ENCODE data around the gene KCTD3. TPM values are rescaled to one million over a fixed set of nuclear protein-coding genes. Genes with fewer than 3 reads are reported as not detected.

Gene KCTD3
- total RNA-seq, 1 donor from 2014 or later: 25.3 TPM

DNA sequence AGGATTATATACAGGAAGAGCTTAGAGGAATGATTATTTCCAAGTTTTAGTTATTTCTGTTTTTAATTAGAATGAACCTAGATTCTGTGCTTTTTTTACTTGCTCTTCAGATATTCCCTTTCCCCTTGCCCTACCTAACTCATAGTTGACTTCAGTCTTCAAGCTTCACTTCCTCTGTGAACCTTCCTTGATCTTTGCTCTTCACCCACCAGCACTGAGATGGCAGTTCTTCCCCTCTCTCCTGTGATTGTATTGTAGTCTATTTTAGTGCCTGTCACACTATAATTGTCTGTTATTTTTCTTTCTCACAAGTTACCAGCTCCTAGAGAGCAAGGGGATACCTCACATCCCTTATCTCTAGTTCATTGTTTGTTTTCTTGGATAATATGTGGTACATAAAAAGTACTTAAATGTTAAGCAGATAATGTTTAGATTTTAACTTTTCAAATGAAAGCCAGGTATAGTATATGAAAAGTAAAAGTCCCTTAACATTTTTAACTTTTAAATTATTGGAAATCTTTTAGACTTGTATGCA, 33.2 kb downstream of the KCTD3 start:
- H3K27me3 ChIP-seq (ENCODE audit: low read depth): no peaks in the 10 kb centered on the region
- H3K4me3 ChIP-seq: no peak overlapping the region
- H3K4me1 ChIP-seq: peaks cover 6% of the 10 kb centered on the region
- peaks cover 50% of the 10 kb centered on the region for H3K36me3 ChIP-seq
- H3K27ac ChIP-seq: no peak overlapping the region
- no peak for ATAC-seq
- DNase-seq: no peak
- TF ChIP-seq, protein P1, sequence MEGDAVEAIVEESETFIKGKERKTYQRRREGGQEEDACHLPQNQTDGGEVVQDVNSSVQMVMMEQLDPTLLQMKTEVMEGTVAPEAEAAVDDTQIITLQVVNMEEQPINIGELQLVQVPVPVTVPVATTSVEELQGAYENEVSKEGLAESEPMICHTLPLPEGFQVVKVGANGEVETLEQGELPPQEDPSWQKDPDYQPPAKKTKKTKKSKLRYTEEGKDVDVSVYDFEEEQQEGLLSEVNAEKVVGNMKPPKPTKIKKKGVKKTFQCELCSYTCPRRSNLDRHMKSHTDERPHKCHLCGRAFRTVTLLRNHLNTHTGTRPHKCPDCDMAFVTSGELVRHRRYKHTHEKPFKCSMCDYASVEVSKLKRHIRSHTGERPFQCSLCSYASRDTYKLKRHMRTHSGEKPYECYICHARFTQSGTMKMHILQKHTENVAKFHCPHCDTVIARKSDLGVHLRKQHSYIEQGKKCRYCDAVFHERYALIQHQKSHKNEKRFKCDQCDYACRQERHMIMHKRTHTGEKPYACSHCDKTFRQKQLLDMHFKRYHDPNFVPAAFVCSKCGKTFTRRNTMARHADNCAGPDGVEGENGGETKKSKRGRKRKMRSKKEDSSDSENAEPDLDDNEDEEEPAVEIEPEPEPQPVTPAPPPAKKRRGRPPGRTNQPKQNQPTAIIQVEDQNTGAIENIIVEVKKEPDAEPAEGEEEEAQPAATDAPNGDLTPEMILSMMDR (IDR thresholded peaks at IDR 0.05): no peak
- intact Hi-C loops (cut with DNase I): no loop called here
- H3K9me3 ChIP-seq: no peaks in the 10 kb centered on the region

- Histone ChIP-seq H3K4me1 (peaks cover 6% of the 10 kb centered on the region), H3K27ac (no peak overlapping the region), H3K27me3 (ENCODE audit: low read depth) (no peaks in the 10 kb centered on the region), H3K4me3 (no peak overlapping the region), H3K36me3 (peaks cover 44% of the 10 kb centered on the region), H3K9me3 (no peaks in the 10 kb centered on the region)
- intact Hi-C loops (cut with DNase I): no loop called here
- no peak for ATAC-seq
- TF ChIP-seq, protein P1 (IDR thresholded peaks at IDR 0.05): no peak
- no peak for DNase-seq
These were observed 33.8 kb downstream of the KCTD3 start for GRCh38 chr1:215600867-215601266.

GRCh38 chr1:215601276-215601675, 34.2 kb downstream of the KCTD3 start:
- no peak overlapping the region for H3K4me3 ChIP-seq
- ATAC-seq (no peak), DNase-seq (no peak)
- no peaks in the 10 kb centered on the region for H3K9me3 ChIP-seq
- H3K27ac ChIP-seq: no peak overlapping the region
- intact Hi-C loops (cut with DNase I): no loop called here
- H3K27me3 ChIP-seq (ENCODE audit: low read depth): no peaks in the 10 kb centered on the region
- TF ChIP-seq, protein P1 (IDR thresholded peaks at IDR 0.05): no peak
- H3K36me3 ChIP-seq: peaks cover 40% of the 10 kb centered on the region
- H3K4me1 ChIP-seq: peaks cover 9% of the 10 kb centered on the region

DNA sequence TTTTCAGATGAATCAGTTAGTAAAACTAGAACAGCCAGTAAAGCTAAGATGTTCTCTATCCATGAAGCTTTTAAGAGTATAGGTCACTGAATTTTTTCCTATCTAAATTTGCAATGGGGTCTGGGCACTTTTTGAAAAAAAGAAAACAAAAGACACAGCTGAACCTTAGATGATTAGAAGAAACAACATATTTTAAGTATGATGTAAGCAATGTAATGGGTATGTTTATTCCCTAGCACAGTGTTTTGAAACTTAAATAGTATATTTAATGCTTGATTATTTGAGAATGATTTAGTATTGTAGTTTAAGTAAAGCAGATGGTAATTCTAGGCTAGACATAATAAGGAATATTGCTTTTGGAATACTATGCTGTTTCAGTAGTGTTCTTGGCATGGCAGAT, 36.2 kb downstream of the KCTD3 start:
- Histone ChIP-seq H3K27ac (no peak overlapping the region), H3K9me3 (no peaks in the 10 kb centered on the region), H3K4me1 (peaks cover 10% of the 10 kb centered on the region), H3K4me3 (no peak overlapping the region), H3K36me3 (peaks cover 35% of the 10 kb centered on the region), H3K27me3 (ENCODE audit: low read depth) (no peaks in the 10 kb centered on the region)
- intact Hi-C loops (cut with DNase I): no loop called here
- TF ChIP-seq, protein P1 (IDR thresholded peaks at IDR 0.05): no peak
- DNase-seq (no peak), ATAC-seq (no peak)

DNA sequence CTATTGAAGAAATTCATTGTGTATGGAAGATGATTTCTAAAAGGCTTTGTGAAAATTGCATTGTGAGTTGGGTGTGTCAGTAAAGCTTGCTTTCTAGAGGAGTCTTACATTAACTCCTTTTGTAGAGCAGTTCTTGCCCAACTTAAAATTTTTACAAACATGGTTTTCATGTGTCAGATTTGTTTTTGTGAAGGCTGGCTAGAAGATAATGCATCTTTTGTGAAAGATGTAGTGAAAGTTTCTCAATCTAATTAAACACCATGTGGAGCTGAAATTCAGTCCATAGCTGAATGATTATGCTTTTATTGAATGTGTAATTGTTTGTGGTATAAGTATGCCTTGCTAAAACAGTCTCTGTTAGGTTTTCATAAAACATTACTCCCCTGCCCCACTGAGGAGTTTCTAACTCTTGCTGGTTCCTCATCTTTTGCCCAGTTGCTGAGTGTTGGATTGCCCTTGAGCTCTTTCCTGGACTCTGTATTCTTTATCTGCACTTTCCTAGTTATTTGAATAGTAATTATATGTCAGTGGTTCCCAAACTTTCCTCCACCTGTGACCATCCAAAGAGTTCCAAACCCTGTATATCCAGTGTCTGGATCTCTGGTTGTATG, 38.0 kb downstream of the KCTD3 start:
- TF ChIP-seq, protein P1 (IDR thresholded peaks at IDR 0.05): no peak
- no peak for DNase-seq
- Histone ChIP-seq H3K4me3 (no peak overlapping the region), H3K9me3 (no peaks in the 10 kb centered on the region), H3K36me3 (peaks cover 40% of the 10 kb centered on the region), H3K27ac (no peak overlapping the region), H3K4me1 (peaks cover 5% of the 10 kb centered on the region), H3K27me3 (ENCODE audit: low read depth) (no peaks in the 10 kb centered on the region)
- no peak for ATAC-seq
- intact Hi-C loops (cut with DNase I): no loop called here
